B cell (primary cell): ENCODE data around the gene ALX3. TPM values are rescaled to one million over a fixed set of nuclear protein-coding genes. Genes with fewer than 3 reads are reported as not detected.

Experiments used
- ATAC-seq: fragments of 200-7000 bp; cut with Tn5 transposase; one replicate; pipeline ENCODE4 v1.10.0; 2021; ENCODE audit warnings: low read depth, mild to moderate bottlenecking, moderate number of reproducible peaks, moderate library complexity
- CTCF ChIA-PET: fragments of 350-600 bp; sonication (Branson Sonifier 250); formaldehyde crosslinking; loops from one replicate; lab custom pipeline; 2021; ENCODE audit warnings: antibody characterized with exemption, inconsistent platforms; lab: Charles Lee
- POLR2A ChIA-PET: fragments of 350-600 bp; sonication (Branson Sonifier 250); formaldehyde crosslinking; loops from one replicate; lab custom pipeline; 2021; ENCODE audit warnings: antibody characterized with exemption; lab: Charles Lee
- DNase-seq: peaks from one replicate; pipeline ENCODE4 v3.0.0; 2013
- H2AFZ ChIP-seq: 2 replicates; pipeline ENCODE4 v1.6.1; 2012; ENCODE audit warnings: mild to moderate bottlenecking, low read depth, low read length; ENCODE audit not compliant: insufficient read depth, poor library complexity, severe bottlenecking
- H3K27ac ChIP-seq, 2 donors: 1 replicate in 1 of 2; 2 replicates in 1 of 2; pipeline ENCODE4 v1.5.1; 2012 to 2013; ENCODE audit warnings: low read length in 2 of 2, mild to moderate bottlenecking in 2 of 2, moderate library complexity in 1 of 2
- H3K27me3 ChIP-seq, 4 experiments: fragments of 200-600 bp in 1 of 4; sonication (generic) in 1 of 4; replicated peaks in 1 of 4; 1 replicate in 2 of 4; 2 replicates in 2 of 4; pipeline versions ENCODE4 v1.6.1 to v1.7.0; 2013 to 2016; ENCODE audit warnings: low read length in 3 of 4, mild to moderate bottlenecking in 2 of 4, mixed read lengths in 1 of 4, moderate library complexity in 1 of 4; ENCODE audit not compliant: insufficient read depth in 4 of 4, control insufficient read depth in 3 of 4; ENCODE audit errors: control extremely low read depth in 1 of 4
- H3K36me3 ChIP-seq, 2 experiments: replicated peaks in 1 of 2; 1 replicate in 1 of 2; 2 replicates in 1 of 2; pipeline versions ENCODE4 v1.6.1 to v1.7.1; 2013; ENCODE audit warnings: low read length in 1 of 2; ENCODE audit not compliant: insufficient read depth in 2 of 2, control insufficient read depth in 1 of 2; ENCODE audit errors: control extremely low read depth in 1 of 2, extremely low read depth in 1 of 2
- H3K4me1 ChIP-seq, 2 donors: fragments of 200-600 bp in 1 of 2; sonication (generic) in 1 of 2; 1 replicate in 1 of 2; 2 replicates in 1 of 2; pipeline versions ENCODE4 v1.5.1 to v1.6.1; 2013 to 2017; ENCODE audit warnings: low read length in 2 of 2; ENCODE audit not compliant: control insufficient read depth in 2 of 2, insufficient read depth in 2 of 2
- H3K4me2 ChIP-seq: replicated peaks from 2 replicates; pipeline ENCODE3; 2012; ENCODE audit warnings: mild to moderate bottlenecking, low read depth, low read length; ENCODE audit not compliant: poor library complexity, severe bottlenecking
- H3K4me3 ChIP-seq, 5 experiments: fragments of 200-600 bp in 1 of 5; sonication (generic) in 1 of 5; 1 replicate in 3 of 5; 2 replicates in 2 of 5; pipeline versions ENCODE4 v1.5.1 to v1.7.0; 2011 to 2016; ENCODE audit warnings: low read length in 4 of 5, mild to moderate bottlenecking in 4 of 5, low read depth in 2 of 5, control low read depth in 1 of 5, moderate library complexity in 1 of 5; ENCODE audit not compliant: insufficient read depth in 1 of 5; ENCODE audit errors: control extremely low read depth in 1 of 5, extremely low read depth in 1 of 5
- H3K79me2 ChIP-seq: fragments of 200-600 bp; sonication (generic); one replicate; pipeline ENCODE4 v1.6.0; 2016; ENCODE audit warnings: low read length; ENCODE audit not compliant: control insufficient read depth, insufficient read depth
- H3K9ac ChIP-seq: fragments of 200-600 bp; sonication (generic); 2 replicates; pipeline ENCODE4 v1.6.1; 2017; ENCODE audit warnings: mild to moderate bottlenecking, low read length, moderate library complexity
- H3K9me3 ChIP-seq, 3 donors: one replicate each; pipeline versions ENCODE4 v1.6.1 to v1.7.1; 2013; ENCODE audit warnings: low read length in 2 of 3; ENCODE audit not compliant: control insufficient read depth in 2 of 3, insufficient read depth in 1 of 3; ENCODE audit errors: control extremely low read depth in 1 of 3
- H4K20me1 ChIP-seq: 2 replicates; pipeline ENCODE4 v1.6.0; 2012; ENCODE audit warnings: mild to moderate bottlenecking, low read length; ENCODE audit not compliant: insufficient read depth, control insufficient read depth, poor library complexity, severe bottlenecking
- H3K27ac Mint-ChIP-seq: one replicate; pipeline ENCODE4 v1.8.0; 2021; ENCODE audit warnings: mixed read lengths
- H3K27me3 Mint-ChIP-seq: one replicate; pipeline ENCODE4 v1.8.0; 2021; ENCODE audit warnings: mixed read lengths
- H3K4me1 Mint-ChIP-seq: one replicate; pipeline ENCODE4 v1.8.0; 2021; ENCODE audit warnings: mixed read lengths
- H3K4me3 Mint-ChIP-seq: one replicate; pipeline ENCODE4 v1.8.0; 2021; ENCODE audit warnings: mixed read lengths
- H3K9me3 Mint-ChIP-seq: one replicate; pipeline ENCODE4 v1.8.0; 2022; ENCODE audit warnings: mixed read lengths; ENCODE audit not compliant: insufficient read depth
- EZH2 ChIP-seq: IDR thresholded peaks from 2 replicates; pipeline ENCODE4 v1.6.1; 2012; ENCODE audit warnings: borderline replicate concordance, low read depth, mild to moderate bottlenecking, moderate library complexity, low read length; ENCODE audit not compliant: insufficient read depth, poor library complexity, severe bottlenecking
- WGBS: methylation state at CpG from one replicate; pipeline ENCODE4 v1.1.5; 2013; ENCODE audit warnings: missing lambda C conversion rate; ENCODE audit not compliant: insufficient coverage; 5-methylcytosine and 5-hydroxymethylcytosine counted together
- intact Hi-C: fragments of 100-400 bp; cut with micrococcal nuclease; formaldehyde crosslinking; loops from one replicate; pipeline ENCODE4 v1.10.0; 2022
- polyA plus RNA-seq: library from polyadenylated mRNA; depleted of rRNA; stranded (reverse); fragments of >200 nt; gene quantifications from 2 replicates; pipeline ENCODE4 v1.2.3, GENCODE V29; 2012
- total RNA-seq, 2 donors: library from RNA; stranded (reverse); fragments of 120-200 nt in 1 of 2; gene quantifications; 1 replicate in 1 of 2; 2 replicates in 1 of 2; pipeline versions ENCODE4 v1.2.3 to v1.2.4, GENCODE V29; 2013 to 2022
- TF ChIP-seq, protein P1 (sequence below): fragments of 200-600 bp; IDR thresholded peaks from one replicate; pipeline ENCODE4 v1.8.0; 2022; ENCODE audit warnings: antibody characterized with exemption, mild to moderate bottlenecking

ALX3 gene
- total and polyA plus RNA-seq, 2 donors (not counting 1 experiment from before 2014, with no cell fraction given), result not detected

DNA sequence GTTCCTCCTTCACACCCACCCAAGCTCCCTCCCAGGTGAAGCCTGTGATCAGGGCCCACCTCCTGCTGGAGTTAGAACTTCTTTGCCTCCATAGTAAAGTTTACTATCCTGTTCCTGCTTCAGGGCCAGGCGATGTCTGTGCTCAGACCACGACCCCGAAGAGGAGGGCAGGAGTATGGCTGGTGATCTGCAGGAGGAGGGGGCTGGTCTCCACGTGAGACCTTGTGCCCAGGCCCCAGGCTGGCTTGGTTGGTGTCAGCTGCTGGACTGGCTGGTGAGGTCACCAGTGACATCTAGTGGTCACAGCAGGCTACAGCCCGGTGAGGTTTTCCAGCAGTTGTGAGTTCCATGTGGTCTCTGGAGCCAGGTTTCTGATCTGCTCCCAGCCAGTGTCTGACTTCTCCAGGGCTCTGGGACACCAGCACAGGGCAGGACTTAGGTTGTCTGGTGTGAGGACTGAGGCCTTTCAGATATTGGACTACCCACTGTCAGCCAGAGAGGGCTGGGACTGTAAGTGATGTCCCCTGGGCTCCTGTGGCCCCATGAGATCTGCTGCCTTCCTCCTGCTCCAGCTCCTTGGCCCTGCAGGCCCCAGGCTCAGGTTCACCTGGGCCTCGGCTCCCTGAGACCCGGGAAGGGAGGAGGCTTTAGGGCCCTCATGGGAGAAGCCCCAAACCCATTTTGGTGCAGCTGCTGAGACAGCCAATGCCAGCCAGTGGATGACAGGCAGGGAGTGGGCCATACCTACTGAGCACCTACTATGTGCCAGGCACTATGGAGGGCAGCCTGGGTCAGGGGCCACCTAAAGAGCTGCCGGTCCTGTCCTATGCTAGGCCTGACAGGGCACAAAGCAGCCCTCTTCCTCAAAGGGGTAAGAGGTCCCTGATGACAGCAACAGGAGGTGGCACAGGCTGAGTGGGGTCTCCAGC lies 35.8 kb upstream of the ALX3 start:
- Histone ChIP-seq H3K9ac (no peak overlapping the region), H3K27me3 (no peaks in the 10 kb centered on the region), H2AFZ (peak overlapping the region; percentile 26), H3K4me1 (peaks cover 16 to 24% of the 10 kb centered on the region in 2 donors), H3K36me3 (no peaks in the 10 kb centered on the region), H3K27ac (no peak overlapping the region), H3K4me2 (no peak overlapping the region), H3K4me3 (no peak overlapping the region), H4K20me1 (no peaks in the 10 kb centered on the region), H3K9me3 (no peaks in the 10 kb centered on the region), H3K79me2 (no peaks in the 10 kb centered on the region)
- H3K4me1 Mint-ChIP-seq, result peaks cover 27% of the 10 kb centered on the region
- POLR2A ChIA-PET, result no interaction called here
- H3K9me3 Mint-ChIP-seq, result no peaks in the 10 kb centered on the region
- CTCF ChIA-PET, result interaction anchor here (0.6 to 6.6 kb wide), 20 partner anchors 9 to 934 kb away, joined by 3 to 93 read pairs (median 4); partner anchors contain the start of gene STRIP1
- DNase-seq, result peak; percentile 76
- intact Hi-C loops, result loop anchor here (1.0 kb wide), 3 partner anchors 18 to 77 kb away; no protein-coding TSS in a partner anchor
- no peak overlapping the region for H3K27ac Mint-ChIP-seq
- peak; percentile 83 for ATAC-seq
- no peak for TF ChIP-seq EZH2
- TF ChIP-seq, protein P1, sequence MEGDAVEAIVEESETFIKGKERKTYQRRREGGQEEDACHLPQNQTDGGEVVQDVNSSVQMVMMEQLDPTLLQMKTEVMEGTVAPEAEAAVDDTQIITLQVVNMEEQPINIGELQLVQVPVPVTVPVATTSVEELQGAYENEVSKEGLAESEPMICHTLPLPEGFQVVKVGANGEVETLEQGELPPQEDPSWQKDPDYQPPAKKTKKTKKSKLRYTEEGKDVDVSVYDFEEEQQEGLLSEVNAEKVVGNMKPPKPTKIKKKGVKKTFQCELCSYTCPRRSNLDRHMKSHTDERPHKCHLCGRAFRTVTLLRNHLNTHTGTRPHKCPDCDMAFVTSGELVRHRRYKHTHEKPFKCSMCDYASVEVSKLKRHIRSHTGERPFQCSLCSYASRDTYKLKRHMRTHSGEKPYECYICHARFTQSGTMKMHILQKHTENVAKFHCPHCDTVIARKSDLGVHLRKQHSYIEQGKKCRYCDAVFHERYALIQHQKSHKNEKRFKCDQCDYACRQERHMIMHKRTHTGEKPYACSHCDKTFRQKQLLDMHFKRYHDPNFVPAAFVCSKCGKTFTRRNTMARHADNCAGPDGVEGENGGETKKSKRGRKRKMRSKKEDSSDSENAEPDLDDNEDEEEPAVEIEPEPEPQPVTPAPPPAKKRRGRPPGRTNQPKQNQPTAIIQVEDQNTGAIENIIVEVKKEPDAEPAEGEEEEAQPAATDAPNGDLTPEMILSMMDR, result peak; percentile 93
- peaks cover 20% of the 10 kb centered on the region for H3K27me3 Mint-ChIP-seq
- no peak overlapping the region for H3K4me3 Mint-ChIP-seq
- WGBS, result 19% methylated on average over 7 of the region's 8 CpGs

DNA sequence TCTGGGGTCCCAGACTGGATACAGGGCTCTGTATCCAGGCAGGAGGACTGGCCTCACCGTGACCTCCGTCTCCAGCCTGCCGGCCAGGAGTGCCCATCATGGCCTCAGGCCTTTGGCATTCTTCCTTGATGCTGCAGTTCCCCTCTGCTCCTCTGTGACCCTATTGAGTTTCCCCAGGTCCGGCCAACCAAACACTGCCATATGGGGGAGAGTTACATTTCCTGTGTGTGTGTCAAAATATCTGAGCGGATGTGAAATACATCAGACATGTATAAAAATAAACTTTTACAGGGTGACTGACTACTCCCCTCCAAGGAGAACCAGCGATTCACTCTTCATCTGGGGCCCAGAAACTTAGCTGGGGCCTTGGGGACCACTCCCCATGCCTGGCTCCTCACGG lies 31.6 kb upstream of the ALX3 start:
- H3K27me3 Mint-ChIP-seq, result peaks cover under 1% of the 10 kb centered on the region
- Histone ChIP-seq H4K20me1 (no peaks in the 10 kb centered on the region), H3K4me1 (peaks cover 17 to 27% of the 10 kb centered on the region in 2 donors), H3K79me2 (no peaks in the 10 kb centered on the region), H3K27me3 (no peaks in the 10 kb centered on the region), H3K9me3 (peaks cover 0 to 3% (median 0%) of the 10 kb centered on the region in 3 donors), H3K27ac (peak overlapping the region; percentile 55 to 76), H3K4me2 (peak overlapping the region; percentile 53), H2AFZ (peak overlapping the region; percentile 44), H3K9ac (peak overlapping the region; percentile 32), H3K36me3 (no peaks in the 10 kb centered on the region), H3K4me3 (no peak overlapping the region)
- ChIA-PET POLR2A (no interaction called here), CTCF (interaction anchor here (1.0 to 6.6 kb wide), 6 partner anchors 14 to 119 kb away, joined by 3 to 93 read pairs (median 4); no protein-coding TSS in a partner anchor)
- H3K27ac Mint-ChIP-seq, result peak overlapping the region; percentile 37
- H3K9me3 Mint-ChIP-seq, result no peaks in the 10 kb centered on the region
- intact Hi-C loops, result no loop called here
- ATAC-seq, result peak; percentile 33
- DNase-seq, result peak; percentile 16
- 52% methylated on average over 4 of the region's 7 CpGs for WGBS
- TF ChIP-seq, protein P1, result no peak
- TF ChIP-seq EZH2, result no peak
- H3K4me1 Mint-ChIP-seq, result peaks cover 29% of the 10 kb centered on the region
- H3K4me3 Mint-ChIP-seq, result peak overlapping the region; percentile 20
